GM12878 (cell line): ENCODE data around the gene BCO1.

Experiments used
- CBX5 ChIP-seq: sonication (generic); IDR thresholded peaks from 2 replicates; pipeline ENCODE4 v1.6.1; 2016; ENCODE audit warnings: low read depth, moderate library complexity, mild to moderate bottlenecking, inconsistent platforms
- CREM ChIP-seq: IDR thresholded peaks from 2 replicates; pipeline ENCODE4 v1.6.1; 2014; ENCODE audit warnings: antibody characterized with exemption, low read depth
- CTCF ChIP-seq, 3 experiments: IDR thresholded peaks in 2 of 3; conservative IDR thresholded peaks in 1 of 3; 2 replicates each; pipeline ENCODE4 v1.5.1; 2011; ENCODE audit warnings: low read depth in 3 of 3, low read length in 3 of 3, mild to moderate bottlenecking in 3 of 3, control low read depth in 2 of 3, moderate library complexity in 2 of 3, inconsistent platforms in 1 of 3, mixed read lengths in 1 of 3; ENCODE audit not compliant: control insufficient read depth in 2 of 3, insufficient read depth in 1 of 3; ENCODE audit errors: extremely low read depth in 1 of 3
- EP300 ChIP-seq, 2 experiments: fragments of 150-350 bp in 1 of 2; IDR thresholded peaks; 2 replicates each; pipeline ENCODE4 v1.6.1; 2011 to 2012; ENCODE audit warnings: low read depth in 2 of 2, low read length in 2 of 2, borderline replicate concordance in 1 of 2, improper control_type of control experiment in 1 of 2, inconsistent platforms in 1 of 2; ENCODE audit not compliant: control insufficient read depth in 1 of 2
- EZH2 ChIP-seq: IDR thresholded peaks from 2 replicates; pipeline ENCODE4 v1.6.1; 2012; ENCODE audit warnings: low read depth, mild to moderate bottlenecking, control low read depth, inconsistent platforms, low read length, borderline replicate concordance; ENCODE audit not compliant: control insufficient read depth
- JUNB ChIP-seq: IDR thresholded peaks from 2 replicates; pipeline ENCODE4 v1.6.1; 2016; ENCODE audit warnings: antibody characterized with exemption, mild to moderate bottlenecking
- MAX ChIP-seq: IDR thresholded peaks from 2 replicates; pipeline ENCODE4 v1.6.1; 2012; ENCODE audit warnings: low read depth, low read length, improper control_type of control experiment
- POLR2AphosphoS5 ChIP-seq: IDR thresholded peaks from 2 replicates; pipeline ENCODE4 v1.6.1; 2011; ENCODE audit warnings: mild to moderate bottlenecking, low read length, inconsistent platforms
- RELA ChIP-seq: fragments of 450-650 bp; IDR thresholded peaks from 2 replicates; pipeline ENCODE4 v1.8.0; 2014; ENCODE audit warnings: borderline replicate concordance; ENCODE audit not compliant: partially characterized antibody
- REST ChIP-seq: IDR thresholded peaks from 2 replicates; pipeline ENCODE4 v1.6.1; 2012; ENCODE audit warnings: mild to moderate bottlenecking, low read depth, low read length
- TAF1 ChIP-seq: IDR thresholded peaks from 2 replicates; pipeline ENCODE4 v1.6.1; 2011; ENCODE audit warnings: mild to moderate bottlenecking, low read depth, low read length, borderline replicate concordance
- TCF7 ChIP-seq: IDR thresholded peaks from 2 replicates; pipeline ENCODE4 v1.6.1; 2014; ENCODE audit warnings: antibody characterized with exemption, borderline replicate concordance
- TF ChIP-seq, protein P1 (sequence below): fragments of 450-650 bp; IDR thresholded peaks from 2 replicates; pipeline ENCODE4 v1.6.1; 2017; ENCODE audit warnings: borderline replicate concordance
- TF ChIP-seq, protein P2 (sequence below): fragments of 450-650 bp; IDR thresholded peaks from 2 replicates; pipeline ENCODE4 v1.6.1; 2017; ENCODE audit warnings: mild to moderate bottlenecking, moderate library complexity

GRCh38 chr16:81286190-81286589 is 47.7 kb downstream of the BCO1 start:
- TF ChIP-seq CTCF (IDR thresholded peaks at IDR 0.05 in 2 of 3, conservative IDR thresholded peaks at IDR 0.05 in 1 of 3; ENCODE audit: control insufficient read depth in 2 of 3, extremely low read depth in 1 of 3, insufficient read depth in 1 of 3, low read depth in 3 of 3, low read length in 3 of 3): no peak
- no peak for TF ChIP-seq CBX5
- TF ChIP-seq EP300 (IDR thresholded peaks at IDR 0.05; ENCODE audit: borderline replicate concordance in 1 of 2, control insufficient read depth in 1 of 2, low read depth in 2 of 2, low read length in 2 of 2): no peak
- TF ChIP-seq, protein P1, sequence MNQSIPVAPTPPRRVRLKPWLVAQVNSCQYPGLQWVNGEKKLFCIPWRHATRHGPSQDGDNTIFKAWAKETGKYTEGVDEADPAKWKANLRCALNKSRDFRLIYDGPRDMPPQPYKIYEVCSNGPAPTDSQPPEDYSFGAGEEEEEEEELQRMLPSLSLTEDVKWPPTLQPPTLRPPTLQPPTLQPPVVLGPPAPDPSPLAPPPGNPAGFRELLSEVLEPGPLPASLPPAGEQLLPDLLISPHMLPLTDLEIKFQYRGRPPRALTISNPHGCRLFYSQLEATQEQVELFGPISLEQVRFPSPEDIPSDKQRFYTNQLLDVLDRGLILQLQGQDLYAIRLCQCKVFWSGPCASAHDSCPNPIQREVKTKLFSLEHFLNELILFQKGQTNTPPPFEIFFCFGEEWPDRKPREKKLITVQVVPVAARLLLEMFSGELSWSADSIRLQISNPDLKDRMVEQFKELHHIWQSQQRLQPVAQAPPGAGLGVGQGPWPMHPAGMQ: no peak
- no peak for TF ChIP-seq EZH2
- no peak for TF ChIP-seq REST
- TF ChIP-seq, protein P2, sequence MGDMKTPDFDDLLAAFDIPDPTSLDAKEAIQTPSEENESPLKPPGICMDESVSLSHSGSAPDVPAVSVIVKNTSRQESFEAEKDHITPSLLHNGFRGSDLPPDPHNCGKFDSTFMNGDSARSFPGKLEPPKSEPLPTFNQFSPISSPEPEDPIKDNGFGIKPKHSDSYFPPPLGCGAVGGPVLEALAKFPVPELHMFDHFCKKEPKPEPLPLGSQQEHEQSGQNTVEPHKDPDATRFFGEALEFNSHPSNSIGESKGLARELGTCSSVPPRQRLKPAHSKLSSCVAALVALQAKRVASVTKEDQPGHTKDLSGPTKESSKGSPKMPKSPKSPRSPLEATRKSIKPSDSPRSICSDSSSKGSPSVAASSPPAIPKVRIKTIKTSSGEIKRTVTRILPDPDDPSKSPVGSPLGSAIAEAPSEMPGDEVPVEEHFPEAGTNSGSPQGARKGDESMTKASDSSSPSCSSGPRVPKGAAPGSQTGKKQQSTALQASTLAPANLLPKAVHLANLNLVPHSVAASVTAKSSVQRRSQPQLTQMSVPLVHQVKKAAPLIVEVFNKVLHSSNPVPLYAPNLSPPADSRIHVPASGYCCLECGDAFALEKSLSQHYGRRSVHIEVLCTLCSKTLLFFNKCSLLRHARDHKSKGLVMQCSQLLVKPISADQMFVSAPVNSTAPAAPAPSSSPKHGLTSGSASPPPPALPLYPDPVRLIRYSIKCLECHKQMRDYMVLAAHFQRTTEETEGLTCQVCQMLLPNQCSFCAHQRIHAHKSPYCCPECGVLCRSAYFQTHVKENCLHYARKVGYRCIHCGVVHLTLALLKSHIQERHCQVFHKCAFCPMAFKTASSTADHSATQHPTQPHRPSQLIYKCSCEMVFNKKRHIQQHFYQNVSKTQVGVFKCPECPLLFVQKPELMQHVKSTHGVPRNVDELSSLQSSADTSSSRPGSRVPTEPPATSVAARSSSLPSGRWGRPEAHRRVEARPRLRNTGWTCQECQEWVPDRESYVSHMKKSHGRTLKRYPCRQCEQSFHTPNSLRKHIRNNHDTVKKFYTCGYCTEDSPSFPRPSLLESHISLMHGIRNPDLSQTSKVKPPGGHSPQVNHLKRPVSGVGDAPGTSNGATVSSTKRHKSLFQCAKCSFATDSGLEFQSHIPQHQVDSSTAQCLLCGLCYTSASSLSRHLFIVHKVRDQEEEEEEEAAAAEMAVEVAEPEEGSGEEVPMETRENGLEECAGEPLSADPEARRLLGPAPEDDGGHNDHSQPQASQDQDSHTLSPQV: no peak
- TF ChIP-seq MAX: no peak
- no peak for TF ChIP-seq CREM
- no peak for TF ChIP-seq RELA
- no peak for TF ChIP-seq TAF1
- TF ChIP-seq JUNB: no peak
- TF ChIP-seq POLR2AphosphoS5: no peak
- TF ChIP-seq TCF7: no peak
